VCaP (cell line): ENCODE measurements around the gene THOC5.
A peak's percentile ranks its signal among the peaks of the same experiment; 100 is the strongest.

ENCODE experiments used
- H3K27ac ChIP-seq: fragments of 450-650 bp; 2 replicates; pipeline ENCODE4 v1.5.1; 2017
- CTCF ChIP-seq: fragments of 450-650 bp; conservative IDR thresholded peaks from 2 replicates; pipeline ENCODE4 v1.5.1; 2017; ENCODE audit warnings: mild to moderate bottlenecking, moderate library complexity

The THOC5 gene

GRCh38 chr22:29584975-29585374, 31.4 kb upstream of the THOC5 start:
- H3K27ac ChIP-seq: no peak overlapping the region
- no peak for TF ChIP-seq CTCF

GRCh38 chr22:29581799-29582198, 28.2 kb upstream of the THOC5 start:
- peak overlapping the region; percentile 75 for H3K27ac ChIP-seq
- TF ChIP-seq CTCF: no peak

GRCh38 chr22:29580200-29580810, 26.7 kb upstream of the THOC5 start:
- no peak for TF ChIP-seq CTCF

GRCh38 chr22:29578462-29579200, 25.1 kb upstream of the THOC5 start:
- H3K27ac ChIP-seq: no peak overlapping the region
- no peak for TF ChIP-seq CTCF

More at GRCh38 chr22:29580200-29580810, 26.7 kb upstream of the THOC5 start:
- H3K27ac ChIP-seq: peak overlapping the region; percentile 75

GRCh38 chr22:29574762-29575450, 21.3 kb upstream of the THOC5 start:
- no peak overlapping the region for H3K27ac ChIP-seq
- TF ChIP-seq CTCF: no peak

GRCh38 chr22:29570912-29571549, 17.5 kb upstream of the THOC5 start:
- TF ChIP-seq CTCF: no peak
- H3K27ac ChIP-seq: no peak overlapping the region

- H3K27ac ChIP-seq: no peak overlapping the region
- no peak for TF ChIP-seq CTCF
These were observed 16.9 kb upstream of the THOC5 start for GRCh38 chr22:29570456-29570855.
